Vagina (tissue), 2 donors: ENCODE data around the gene TUBA4B.

Experiments used
- CTCF ChIP-seq, 3 experiments: fragments of 450-650 bp in 2 of 3; fragments of 200-600 bp in 1 of 3; sonication (generic) in 1 of 3; IDR thresholded peaks; one replicate each; pipeline ENCODE4 v1.5.1; 2017 to 2019; ENCODE audit warnings: antibody characterized with exemption in 3 of 3, mild to moderate bottlenecking in 2 of 3, moderate library complexity in 2 of 3
- POLR2AphosphoS5 ChIP-seq, 2 donors: sonication (generic); formaldehyde crosslinking; IDR thresholded peaks; one replicate each; pipeline ENCODE4 v1.9.0; 2017; ENCODE audit warnings: antibody characterized with exemption in 2 of 2, mild to moderate bottlenecking in 2 of 2, low read depth in 1 of 2; ENCODE audit not compliant: insufficient read depth in 1 of 2

GRCh38 chr2:219291910-219292490 lies 39.0 kb downstream of the TUBA4B start:
- TF ChIP-seq POLR2AphosphoS5 (IDR thresholded peaks at IDR 0.05; ENCODE audit: insufficient read depth in 1 of 2, low read depth in 1 of 2) (no peak), CTCF (IDR thresholded peaks at IDR 0.05) (no peak)
